ENCODE data around the gene MSH4.

Gene MSH4

GRCh38 chr1:75870951-75871350, 74.3 kb downstream of the MSH4 start:
- no peak overlapping the region for H3K4me3 ChIP-seq (ENCODE audit: low read depth, low read length)
- H3K4me1 ChIP-seq = no peaks in the 10 kb centered on the region
- no peak overlapping the region for H3K4me2 ChIP-seq (ENCODE audit: low read length)
- H3K9ac ChIP-seq = no peak overlapping the region
- no peaks in the 10 kb centered on the region for H3K27me3 ChIP-seq (ENCODE audit: control insufficient read depth, insufficient read depth, low read length)
- H3K79me2 ChIP-seq = no peaks in the 10 kb centered on the region
- no peaks in the 10 kb centered on the region for H3K36me3 ChIP-seq (ENCODE audit: control insufficient read depth, insufficient read depth, low read length)
- TF ChIP-seq CTCF (IDR thresholded peaks at IDR 0.05) = no peak
- H2AFZ ChIP-seq = no peak overlapping the region
- no peak overlapping the region for H3K27ac ChIP-seq
- no peaks in the 10 kb centered on the region for H3K9me3 ChIP-seq (ENCODE audit: control insufficient read depth, low read length)

- no peaks in the 10 kb centered on the region for H3K36me3 ChIP-seq (ENCODE audit: control insufficient read depth, insufficient read depth, low read length)
- no peaks in the 10 kb centered on the region for H3K4me1 ChIP-seq
- H3K4me2 ChIP-seq (ENCODE audit: low read length) = no peak overlapping the region
- no peak overlapping the region for H3K27ac ChIP-seq
- no peaks in the 10 kb centered on the region for H3K27me3 ChIP-seq (ENCODE audit: control insufficient read depth, insufficient read depth, low read length)
- H3K79me2 ChIP-seq = no peaks in the 10 kb centered on the region
- H3K4me3 ChIP-seq (ENCODE audit: low read depth, low read length) = no peak overlapping the region
- H3K9ac ChIP-seq = no peak overlapping the region
- H2AFZ ChIP-seq = no peak overlapping the region
- H3K9me3 ChIP-seq (ENCODE audit: control insufficient read depth, low read length) = no peaks in the 10 kb centered on the region
- no peak for TF ChIP-seq CTCF (IDR thresholded peaks at IDR 0.05)
Measured at GRCh38 chr1:75879985-75880384, 83.3 kb downstream of the MSH4 start.

- H3K9ac ChIP-seq = no peak overlapping the region
- no peaks in the 10 kb centered on the region for H3K9me3 ChIP-seq (ENCODE audit: control insufficient read depth, low read length)
- no peak overlapping the region for H2AFZ ChIP-seq
- no peaks in the 10 kb centered on the region for H3K36me3 ChIP-seq (ENCODE audit: control insufficient read depth, insufficient read depth, low read length)
- H3K4me2 ChIP-seq (ENCODE audit: low read length) = no peak overlapping the region
- TF ChIP-seq CTCF (IDR thresholded peaks at IDR 0.05) = no peak
- H3K27me3 ChIP-seq (ENCODE audit: control insufficient read depth, insufficient read depth, low read length) = no peaks in the 10 kb centered on the region
- H3K4me3 ChIP-seq (ENCODE audit: low read depth, low read length) = no peak overlapping the region
- no peaks in the 10 kb centered on the region for H3K4me1 ChIP-seq
- H3K79me2 ChIP-seq = no peaks in the 10 kb centered on the region
- H3K27ac ChIP-seq = no peak overlapping the region
Measured at GRCh38 chr1:75884437-75884836, 87.8 kb downstream of the MSH4 start.

GRCh38 chr1:75901371-75901770, 104.7 kb downstream of the MSH4 start:
- H3K27me3 ChIP-seq (ENCODE audit: control insufficient read depth, insufficient read depth, low read length) = no peaks in the 10 kb centered on the region
- H3K4me3 ChIP-seq (ENCODE audit: low read depth, low read length) = no peak overlapping the region
- no peak overlapping the region for H3K9ac ChIP-seq
- H3K9me3 ChIP-seq (ENCODE audit: control insufficient read depth, low read length) = no peaks in the 10 kb centered on the region
- no peak overlapping the region for H3K27ac ChIP-seq
- no peak overlapping the region for H3K4me2 ChIP-seq (ENCODE audit: low read length)
- H2AFZ ChIP-seq = no peak overlapping the region
- H3K79me2 ChIP-seq = no peaks in the 10 kb centered on the region
- H3K36me3 ChIP-seq (ENCODE audit: control insufficient read depth, insufficient read depth, low read length) = no peaks in the 10 kb centered on the region
- H3K4me1 ChIP-seq = no peaks in the 10 kb centered on the region
- TF ChIP-seq CTCF (IDR thresholded peaks at IDR 0.05) = no peak

GRCh38 chr1:75908717-75909152, 112.1 kb downstream of the MSH4 start:
- no peak overlapping the region for H3K27ac ChIP-seq
- no peak overlapping the region for H3K9ac ChIP-seq
- H3K4me1 ChIP-seq = no peaks in the 10 kb centered on the region
- no peaks in the 10 kb centered on the region for H3K27me3 ChIP-seq (ENCODE audit: control insufficient read depth, insufficient read depth, low read length)
- H3K4me2 ChIP-seq (ENCODE audit: low read length) = no peak overlapping the region
- TF ChIP-seq CTCF (IDR thresholded peaks at IDR 0.05) = no peak
- H3K4me3 ChIP-seq (ENCODE audit: low read depth, low read length) = no peak overlapping the region
- no peaks in the 10 kb centered on the region for H3K9me3 ChIP-seq (ENCODE audit: control insufficient read depth, low read length)
- H3K79me2 ChIP-seq = no peaks in the 10 kb centered on the region
- no peaks in the 10 kb centered on the region for H3K36me3 ChIP-seq (ENCODE audit: control insufficient read depth, insufficient read depth, low read length)
- H2AFZ ChIP-seq = no peak overlapping the region
